ENCODE results near the gene NBPF1. TPM values are rescaled to one million over a fixed set of nuclear protein-coding genes. Genes with fewer than 3 reads are reported as not detected.
"Not testable (repeated sequence)": the region's sequence is repeated elsewhere in the genome, so short reads cannot be mapped to it uniquely, and the experiment has no call there.

Gene NBPF1
- total and polyA plus RNA-seq, 9 of the 15 experiments (the other 6 are each of a cell fraction or from before 2014, with no cell fraction given): 5.2 to 42.6 (median 24.1) TPM

- FAIRE-seq; H3K4me2 ChIP-seq (ENCODE audit: insufficient read depth, low read length); H3K79me2 ChIP-seq (ENCODE audit: control insufficient read depth, insufficient read depth, low read length): not testable (repeated sequence)
Observed at GRCh38 chr1:16607853-16608815, 5.2 kb downstream of the NBPF1 start.

More at GRCh38 chr1:16607853-16608815, 5.2 kb downstream of the NBPF1 start:
- ATAC-seq; CTCF ChIA-PET (ENCODE audit: low intra/inter-chr PET ratio); H3K9me1 ChIP-seq (ENCODE audit: control insufficient read depth, insufficient read depth, low read length); H3K9me3 ChIP-seq (replicated peaks; ENCODE audit: control insufficient read depth, insufficient read depth, low read depth, low read length); H3K4me3 ChIP-seq; H2AFZ ChIP-seq (ENCODE audit: low read depth, low read length); H3K27me3 ChIP-seq (ENCODE audit: control insufficient read depth in 2 of 2, insufficient read depth in 2 of 2, low read length in 2 of 2); BruUV-seq (replicated peaks); H3K27ac ChIP-seq (ENCODE audit: extremely low read depth, low read depth, low read length); intact Hi-C loops (cut with micrococcal nuclease); H4K20me1 ChIP-seq (replicated peaks; ENCODE audit: control insufficient read depth, insufficient read depth, low read length); TF ChIP-seq NR2C2 (tag; IDR thresholded peaks at IDR 0.05): not testable (repeated sequence)
- TF ChIP-seq CTCF (IDR thresholded peaks at IDR 0.05 in 2 of 3, conservative IDR thresholded peaks at IDR 0.05 in 1 of 3; ENCODE audit: insufficient read depth in 2 of 3, low read depth in 1 of 3, low read length in 3 of 3): 0 out of 6 replicates have a peak, but pooled peaks of 1 of the 3 experiments have one; percentile 13
- 0 out of 2 replicates have a peak, but pooled peaks have one; percentile 10 for TF ChIP-seq NR2C2 (CRISPR knock-in tag; IDR thresholded peaks at IDR 0.05)
- 0 out of 2 replicates have a peak, but pooled peaks have one; percentile 43 for TF ChIP-seq NR3C1 (CRISPR knock-in tag; IDR thresholded peaks at IDR 0.05)
- 0 out of 2 replicates have a peak, but pooled peaks have one; percentile 2 for TF ChIP-seq ZBTB1 (CRISPR knock-in tag; IDR thresholded peaks at IDR 0.05; ENCODE audit: borderline replicate concordance, low read depth)
- in situ Hi-C loops (cut with MboI): loop anchor here (5.0 to 25.0 kb wide), 3 partner anchors 41 to 304 kb away; partner anchors contain the start of genes CROCC and RNU1-1
- Histone ChIP-seq H3K4me1 (replicated peaks in 1 of 2; ENCODE audit: control insufficient read depth in 2 of 2, insufficient read depth in 2 of 2, low read length in 2 of 2) (peaks cover 9 to 10% of the 10 kb centered on the region in 2 experiments; a peak in 4 of 5 replicates), H3K36me3 (ENCODE audit: control insufficient read depth, insufficient read depth, low read length) (peaks cover 25% of the 10 kb centered on the region; the same call in 1 of the 3 replicates), H3K9ac (ENCODE audit: insufficient read depth in 1 of 2, low read depth in 2 of 2, low read length in 2 of 2) (peak overlapping the region in 1 of 2 experiments; percentile 21; a peak in 2 of 4 replicates)
- peak in 1 of 4 experiments; percentile 21 for DNase-seq (ENCODE audit: extremely low read depth in 1 of 4, low spot score in 3 of 4)
- 70% methylated on average over 10 of the region's 10 CpGs for WGBS (ENCODE audit: insufficient coverage, low coverage, missing lambda C conversion rate)
- POLR2A ChIA-PET: interaction anchor here (0.6 to 2.1 kb wide), 9 partner anchors 8 to 675 kb away, joined by 3 to 7 read pairs (median 3); no protein-coding TSS in a partner anchor
